ENCODE data around the gene DCAF11. TPM values are rescaled to one million over a fixed set of nuclear protein-coding genes. Genes with fewer than 3 reads are reported as not detected.

Gene DCAF11
- total and polyA plus RNA-seq, 7 donors = 34.7 to 73.5 (median 66.4) TPM

DNA sequence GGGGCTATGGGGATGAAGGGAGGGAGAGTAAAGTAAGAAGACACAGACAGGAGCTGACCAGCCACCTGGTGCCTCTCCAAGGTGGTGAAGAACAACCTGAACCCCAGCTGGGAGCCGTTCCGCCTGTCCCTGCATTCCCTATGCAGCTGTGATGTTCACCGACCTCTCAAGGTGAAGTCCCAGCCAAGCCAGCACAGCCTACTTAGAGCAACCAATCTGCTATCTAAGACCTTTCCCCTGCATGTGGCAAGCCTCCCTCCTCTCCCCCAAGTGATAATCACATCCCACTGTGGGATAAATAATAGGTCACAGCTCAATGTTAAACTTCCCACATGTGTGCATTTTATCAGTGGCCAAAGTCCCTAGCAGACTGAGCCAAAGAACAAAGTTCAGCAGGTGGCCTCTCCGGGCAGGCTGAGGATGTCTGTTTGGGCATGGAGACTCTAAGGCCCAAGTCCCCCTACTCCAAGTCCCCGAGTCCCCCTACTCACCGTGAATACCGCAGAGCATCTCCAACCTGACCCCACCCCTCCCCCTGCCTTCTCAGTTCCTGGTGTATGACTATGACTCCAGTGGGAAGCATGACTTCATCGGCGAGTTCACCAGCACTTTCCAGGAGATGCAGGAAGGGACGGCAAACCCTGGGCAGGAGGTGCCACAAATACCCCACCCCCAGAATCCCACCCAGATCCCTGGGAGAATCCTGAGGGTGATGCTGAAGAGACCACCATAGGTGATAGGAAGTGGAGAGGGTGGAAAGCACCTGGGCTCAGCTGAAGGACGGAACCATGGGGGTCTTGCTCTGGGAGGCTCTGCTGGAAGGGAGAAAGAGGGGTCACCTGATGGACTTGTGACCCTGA is 39.7 kb upstream of the DCAF11 start:
- Histone ChIP-seq H3K36me3 (ENCODE audit: insufficient read depth in 1 of 2, low read depth in 1 of 2) (no peaks in the 10 kb centered on the region), H3K4me3 (no peak overlapping the region), H3K27ac (no peak overlapping the region), H3K4me1 (no peaks in the 10 kb centered on the region), H3K9me3 (no peaks in the 10 kb centered on the region), H3K27me3 (ENCODE audit: insufficient read depth in 3 of 3, low read length in 2 of 3) (peaks cover 0 to 6% (median 4%) of the 10 kb centered on the region in 3 donors)
- TF ChIP-seq CTCF (IDR thresholded peaks at IDR 0.05) = no peak
- intact Hi-C loops (cut with DNase I) = no loop called here
- DNase-seq (no peak), ATAC-seq (no peak)
- WGBS, 3 donors = 62 to 68% (median 63%) methylated on average over 11 of the region's 11 CpGs

- Histone ChIP-seq H3K27me3 (ENCODE audit: insufficient read depth in 3 of 3, low read length in 2 of 3) (peaks cover 0 to 6% (median 4%) of the 10 kb centered on the region in 3 donors), H3K36me3 (ENCODE audit: insufficient read depth in 1 of 2, low read depth in 1 of 2) (no peaks in the 10 kb centered on the region)
Measured at GRCh38 chr14:24075485-24076301, 38.9 kb upstream of the DCAF11 start.

DNA sequence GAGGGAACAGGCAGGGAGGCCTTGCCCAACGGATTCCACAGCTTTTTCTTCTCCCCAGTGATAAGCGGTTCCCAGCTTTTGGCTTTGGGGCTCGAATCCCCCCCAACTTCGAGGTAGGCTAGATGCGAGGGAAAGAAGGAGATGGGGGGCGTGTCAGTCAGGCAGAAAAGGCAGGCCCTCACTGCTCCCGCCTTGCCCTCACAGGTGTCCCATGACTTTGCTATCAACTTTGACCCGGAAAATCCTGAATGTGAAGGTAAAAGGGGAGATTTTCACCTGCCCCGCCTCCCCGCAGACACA is 38.3 kb upstream of the DCAF11 start:
- no peak overlapping the region for H3K27ac ChIP-seq
- intact Hi-C loops (cut with DNase I) = no loop called here
- 82 to 84% (median 83%) methylated on average over 9 to 10 of the region's 10 CpGs for WGBS, 3 donors
- peaks cover 3% of the 10 kb centered on the region for H3K4me1 ChIP-seq
- H3K36me3 ChIP-seq (ENCODE audit: insufficient read depth in 1 of 2, low read depth in 1 of 2) = no peaks in the 10 kb centered on the region
- TF ChIP-seq CTCF (IDR thresholded peaks at IDR 0.05) = no peak
- no peak overlapping the region for H3K4me3 ChIP-seq
- no peak for ATAC-seq
- H3K9me3 ChIP-seq = no peaks in the 10 kb centered on the region
- no peak for DNase-seq
- H3K27me3 ChIP-seq (ENCODE audit: insufficient read depth in 3 of 3, low read length in 2 of 3) = peaks cover 0 to 6% (median 4%) of the 10 kb centered on the region in 3 donors

More at GRCh38 chr14:24075485-24076301, 38.9 kb upstream of the DCAF11 start:
- DNase-seq = no peak
- no peak overlapping the region for H3K27ac ChIP-seq
- no peak for TF ChIP-seq CTCF (IDR thresholded peaks at IDR 0.05)
- 69 to 72% (median 70%) methylated on average over 11 of the region's 11 CpGs for WGBS, 3 donors
- H3K9me3 ChIP-seq = no peaks in the 10 kb centered on the region
- H3K4me1 ChIP-seq = peaks cover under 1% of the 10 kb centered on the region
- ATAC-seq = no peak
- intact Hi-C loops (cut with DNase I) = no loop called here
- H3K4me3 ChIP-seq = no peak overlapping the region

DNA sequence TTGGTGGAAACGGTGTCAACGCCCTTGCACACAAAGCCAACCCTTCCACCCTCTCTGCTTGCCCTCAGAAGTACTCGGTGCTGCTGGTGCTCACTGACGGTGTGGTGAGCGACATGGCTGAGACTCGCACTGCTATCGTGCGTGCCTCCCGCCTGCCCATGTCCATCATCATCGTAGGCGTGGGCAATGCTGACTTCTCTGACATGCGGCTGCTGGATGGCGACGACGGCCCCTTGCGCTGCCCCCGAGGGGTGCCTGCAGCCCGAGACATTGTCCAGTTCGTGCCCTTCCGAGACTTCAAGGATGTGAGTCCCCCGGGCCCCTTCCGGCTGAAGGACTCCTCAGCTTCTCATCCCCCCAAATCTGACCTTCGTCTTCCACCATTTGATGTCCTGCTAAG is 37.5 kb upstream of the DCAF11 start:
- no peak for DNase-seq
- TF ChIP-seq CTCF (IDR thresholded peaks at IDR 0.05) = no peak
- intact Hi-C loops (cut with DNase I) = no loop called here
- Histone ChIP-seq H3K27ac (no peak overlapping the region), H3K4me1 (peaks cover 5% of the 10 kb centered on the region), H3K4me3 (no peak overlapping the region), H3K9me3 (no peaks in the 10 kb centered on the region), H3K27me3 (ENCODE audit: insufficient read depth in 3 of 3, low read length in 2 of 3) (peaks cover 0 to 5% (median 4%) of the 10 kb centered on the region in 3 donors), H3K36me3 (ENCODE audit: insufficient read depth in 1 of 2, low read depth in 1 of 2) (no peaks in the 10 kb centered on the region)
- ATAC-seq = no peak
- whole genome bisulfite sequencing, 3 donors = 83 to 87% (median 85%) methylated on average over 23 of the region's 23 CpGs
